Measurements from ENCODE around the gene OR6B2.
"Not testable (repeated sequence)": the region's sequence is repeated elsewhere in the genome, so short reads cannot be mapped to it uniquely, and the experiment has no call there.

The OR6B2 gene

GRCh38 chr2:240030379-240031094 lies at the start of gene OR6B2:
Gene OR6B2, minus strand, starts transcription at chr2:240030429. Its CDS starts 0 bp downstream, at chr2:240030429.
- no peak for DNase-seq (ENCODE audit: low spot score)

- no peak for DNase-seq (ENCODE audit: low spot score)
Observed at GRCh38 chr2:240078631-240079030, 48.4 kb upstream of the OR6B2 start.

DNA sequence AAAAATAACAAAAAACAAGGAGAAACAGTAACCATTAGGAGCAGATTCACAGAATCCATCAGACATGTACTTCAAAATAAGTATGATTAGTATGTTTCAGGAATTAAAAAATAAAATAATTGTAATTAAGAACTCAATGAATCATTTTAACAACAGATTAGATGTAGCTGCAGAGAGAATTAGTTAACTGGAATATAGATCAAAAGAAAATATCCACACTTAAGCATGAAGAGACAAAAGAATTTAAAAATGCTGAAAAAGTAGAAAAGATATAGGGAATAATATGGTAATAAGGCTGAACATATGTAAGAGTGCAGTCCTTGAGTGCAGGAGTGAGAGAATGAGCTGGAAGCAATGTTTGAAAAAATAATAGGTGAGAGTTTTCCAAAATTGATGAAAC lies 47.2 kb upstream of the OR6B2 start:
- no peak for DNase-seq (ENCODE audit: low spot score)

DNA sequence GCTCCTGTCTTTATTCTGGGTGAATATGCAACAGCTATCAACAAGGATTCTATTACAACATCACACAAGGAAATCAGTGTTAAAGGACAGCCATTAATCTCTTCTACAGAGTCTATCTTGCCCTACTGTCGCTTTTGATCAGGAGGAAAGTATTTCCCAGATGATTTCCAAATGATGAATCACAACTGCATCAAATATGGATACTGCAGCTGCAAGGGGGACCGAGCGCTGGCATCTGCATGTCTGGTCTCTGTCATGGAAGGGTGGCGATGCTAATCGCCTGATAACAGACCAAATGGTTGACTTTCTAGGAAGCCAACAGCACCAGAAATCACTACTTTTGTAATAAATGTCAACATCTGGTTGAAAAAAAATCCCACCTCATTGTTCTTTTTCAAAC lies 44.3 kb upstream of the OR6B2 start:
- no peak for DNase-seq (ENCODE audit: low spot score)

GRCh38 chr2:240070907-240071306 lies 40.7 kb upstream of the OR6B2 start:
- no peak for DNase-seq (ENCODE audit: low spot score)

DNA sequence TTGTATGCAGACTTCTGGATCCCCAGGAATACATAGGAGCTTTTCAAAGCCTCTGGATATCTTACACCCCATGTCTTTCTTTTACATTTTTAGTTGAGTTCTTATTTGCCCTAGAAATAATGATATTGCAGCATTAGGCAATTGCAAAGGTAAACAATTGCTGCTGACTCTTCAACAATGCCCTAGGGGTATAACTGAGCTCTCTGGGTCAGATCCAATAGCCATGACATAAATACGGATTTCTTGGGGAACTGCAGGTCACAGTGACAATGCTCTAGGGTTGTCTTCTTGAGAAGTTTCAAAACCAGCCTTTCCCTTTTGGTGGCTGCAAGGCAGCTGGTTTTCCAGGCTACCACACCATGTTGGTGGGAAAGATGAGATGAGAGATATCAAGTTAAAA lies 39.6 kb upstream of the OR6B2 start:
- DNase-seq (ENCODE audit: low spot score) = no peak

DNA sequence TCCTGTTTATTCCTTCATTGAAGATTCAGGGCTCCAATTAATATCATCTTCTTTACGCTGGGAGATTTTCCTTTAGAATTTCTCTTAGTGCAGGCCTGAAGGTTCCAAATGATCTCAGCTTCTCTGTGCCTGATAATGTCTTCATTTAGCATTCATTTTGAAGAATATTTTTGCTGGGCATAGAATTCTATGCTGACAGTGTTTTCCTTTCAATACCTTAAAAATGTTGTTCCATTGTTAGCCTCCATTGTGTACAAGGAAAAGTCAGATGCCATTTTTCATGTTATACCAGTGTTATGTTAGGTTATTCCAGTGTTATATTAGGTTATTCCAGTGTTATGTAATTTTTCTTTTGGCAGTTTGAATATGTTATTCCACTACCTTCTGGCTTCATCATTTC lies 38.0 kb upstream of the OR6B2 start:
- no peak for DNase-seq (ENCODE audit: low spot score)

DNA sequence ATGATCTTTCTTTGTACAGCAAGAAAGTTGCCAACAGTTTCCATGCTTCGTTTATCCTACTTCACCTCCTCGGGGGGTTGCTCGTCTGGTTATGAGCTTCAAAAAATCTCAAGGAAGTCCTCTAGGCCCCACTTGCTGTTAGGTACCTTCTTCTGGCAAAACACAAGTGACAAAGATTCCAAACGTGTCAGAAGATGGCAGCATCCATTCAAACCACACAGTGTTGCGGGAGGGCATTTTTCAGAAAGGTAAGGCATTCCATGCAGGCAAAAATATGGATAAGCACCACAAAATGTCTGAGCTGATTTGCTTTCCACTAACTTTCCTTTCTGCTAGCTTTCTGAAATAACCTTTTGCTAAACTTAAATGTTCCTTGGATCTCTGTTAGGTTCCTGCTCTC lies 36.3 kb upstream of the OR6B2 start:
- DNase-seq (ENCODE audit: low spot score) = no peak

GRCh38 chr2:240064898-240065297 lies 34.7 kb upstream of the OR6B2 start:
- DNase-seq (ENCODE audit: low spot score) = no peak

DNA sequence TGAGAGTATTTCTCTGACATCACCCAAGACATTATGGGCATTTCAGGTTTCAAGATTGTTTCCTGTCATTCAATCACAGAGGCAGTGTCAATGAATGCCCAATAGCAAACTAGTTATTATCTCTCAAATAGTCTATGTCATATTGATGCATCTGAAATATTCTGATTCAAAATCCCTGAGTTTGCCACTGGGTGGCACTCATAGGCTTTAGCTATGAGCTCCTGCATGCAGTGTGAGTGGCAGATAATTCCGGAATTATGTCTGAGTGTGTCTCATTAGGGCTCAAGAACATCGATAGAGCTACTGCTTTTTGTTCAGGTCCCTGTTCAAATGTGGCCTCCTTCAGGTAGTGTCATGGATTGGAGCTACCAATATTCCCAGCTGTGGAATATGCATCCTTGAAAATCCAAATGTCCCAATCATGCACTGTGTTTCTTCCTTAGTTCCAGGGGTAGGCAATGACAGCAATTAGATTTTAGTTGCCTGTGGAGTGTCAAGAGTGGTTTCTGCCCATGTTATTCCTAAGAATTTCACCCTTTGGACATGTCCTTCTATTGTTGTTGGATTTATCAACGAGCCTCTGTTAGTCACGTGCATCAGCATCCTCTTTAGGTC lies 30.9 kb upstream of the OR6B2 start:
- DNase-seq (ENCODE audit: low spot score) = peak; percentile 52

GRCh38 chr2:240056678-240057077 lies 26.4 kb upstream of the OR6B2 start:
- no peak for DNase-seq (ENCODE audit: low spot score)

- no peak for DNase-seq (ENCODE audit: low spot score)
Observed at GRCh38 chr2:240055177-240055917, 25.1 kb upstream of the OR6B2 start.

- no peak for DNase-seq (ENCODE audit: low spot score)
Observed at GRCh38 chr2:240053173-240054155, 23.2 kb upstream of the OR6B2 start, which contains the start of gene OR6B3. Gene OR6B3, minus strand, starts transcription at chr2:240053521.

- DNase-seq (ENCODE audit: low spot score) = no peak
Observed at GRCh38 chr2:240052524-240052923, 22.3 kb upstream of the OR6B2 start.

DNA sequence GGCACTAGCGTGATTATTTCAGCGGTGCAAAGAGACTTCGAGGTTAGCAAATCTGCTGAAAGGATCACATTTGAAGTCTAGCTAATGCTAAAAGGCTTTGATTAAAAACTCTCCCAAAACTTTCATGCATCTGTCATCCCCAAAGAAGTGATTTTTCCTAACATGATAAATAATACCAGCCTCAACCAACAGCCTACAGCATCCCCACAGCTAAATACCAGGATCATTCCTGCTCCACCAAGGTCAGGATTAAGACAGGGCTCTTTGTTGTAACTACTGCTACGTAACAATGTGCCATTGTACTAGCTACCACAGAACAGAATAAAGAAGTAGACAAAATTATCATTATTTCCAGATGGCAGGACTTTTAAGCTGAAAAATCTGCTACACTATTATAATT lies 21.5 kb upstream of the OR6B2 start:
- no peak for DNase-seq (ENCODE audit: low spot score)

- no peak for DNase-seq (ENCODE audit: low spot score)
Observed at GRCh38 chr2:240050278-240050677, 20.0 kb upstream of the OR6B2 start.

DNA sequence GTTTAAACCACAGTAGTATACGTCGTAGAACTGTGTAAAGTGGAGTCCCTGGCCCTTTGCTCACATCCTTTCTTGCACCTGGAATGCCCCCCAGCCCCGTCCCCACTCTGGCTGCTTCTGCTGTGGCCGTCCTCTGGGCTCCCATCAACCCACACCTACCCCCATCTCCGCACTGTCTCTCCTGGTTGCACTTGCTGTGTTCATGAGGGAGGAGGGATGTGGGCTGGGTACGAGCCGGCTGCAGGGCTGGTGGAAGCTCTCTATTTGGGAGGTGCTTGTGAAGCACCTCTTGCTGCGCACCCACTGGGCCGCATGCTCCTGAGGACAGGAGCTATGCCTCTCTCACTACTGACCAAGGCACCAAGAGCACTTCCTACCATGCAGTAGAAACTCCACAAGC lies 18.0 kb upstream of the OR6B2 start:
- DNase-seq (ENCODE audit: low spot score) = no peak

DNA sequence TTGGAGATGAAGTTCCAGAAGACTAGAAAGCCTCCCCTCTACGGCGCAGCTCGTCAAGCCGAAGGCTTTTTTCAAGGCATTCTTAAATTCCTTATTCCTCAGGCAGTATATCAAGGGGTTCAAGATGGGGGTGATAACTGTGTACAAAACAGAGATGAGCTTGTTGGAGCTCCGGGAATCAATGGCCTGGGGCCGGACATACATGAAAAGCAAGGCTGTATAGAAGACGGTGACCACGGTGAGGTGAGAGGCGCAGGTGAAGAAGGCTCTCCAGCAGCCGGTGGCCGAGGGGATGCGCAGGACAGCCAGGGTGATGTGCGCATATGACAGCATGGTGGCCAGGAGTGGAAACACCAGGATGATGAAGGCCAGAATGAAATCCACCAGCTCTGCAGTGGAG lies 14.9 kb upstream of the OR6B2 start:
- no peak for DNase-seq (ENCODE audit: low spot score)

DNA sequence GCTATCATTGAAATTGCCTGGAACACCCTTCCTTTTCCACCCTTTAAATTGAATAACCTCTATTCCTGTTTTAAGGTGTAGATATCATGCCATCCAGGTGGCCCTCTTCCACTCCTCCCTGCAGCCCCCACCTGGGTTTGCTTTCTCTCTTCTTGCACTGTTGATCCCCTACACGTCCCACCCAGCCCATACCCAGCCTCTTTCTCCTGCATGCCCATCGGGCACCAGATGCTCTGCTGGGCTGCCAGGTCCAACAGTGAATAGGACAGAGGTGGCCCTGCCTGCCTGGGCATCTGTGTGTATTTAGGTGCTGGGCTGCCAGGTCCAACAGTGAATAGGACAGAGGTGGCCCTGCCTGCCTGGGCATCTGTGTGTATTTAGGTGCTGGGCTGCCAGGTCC lies 13.9 kb upstream of the OR6B2 start:
- not testable (repeated sequence) for DNase-seq (ENCODE audit: low spot score)

GRCh38 chr2:240043279-240043989 lies 13.2 kb upstream of the OR6B2 start:
- DNase-seq (ENCODE audit: low spot score) = no peak

- no peak for DNase-seq (ENCODE audit: low spot score)
Observed at GRCh38 chr2:240042740-240043139, 12.5 kb upstream of the OR6B2 start.

Data from iPS-NIHi11 (cell line).